Suprapubic skin (tissue), 4 donors: ENCODE results near the gene RAB3GAP1. TPM values are rescaled to one million over a fixed set of nuclear protein-coding genes. Genes with fewer than 3 reads are reported as not detected.

ENCODE experiments used
- DNase-seq, 2 donors: peaks; one replicate each; pipeline ENCODE4 v3.0.0-alpha.2; 2019; ENCODE audit warnings: low spot score in 2 of 2
- H3K27ac ChIP-seq: fragments of 200-600 bp; sonication (generic); one replicate; pipeline ENCODE4 v1.5.1; 2019
- H3K27me3 ChIP-seq: fragments of 200-600 bp; sonication (generic); one replicate; pipeline ENCODE4 v1.5.1; 2019
- H3K36me3 ChIP-seq: fragments of 200-600 bp; sonication (generic); one replicate; pipeline ENCODE4 v1.5.1; 2019
- H3K4me1 ChIP-seq: fragments of 200-600 bp; sonication (generic); one replicate; pipeline ENCODE4 v1.5.1; 2019
- H3K4me3 ChIP-seq: fragments of 200-600 bp; sonication (generic); one replicate; pipeline ENCODE4 v1.5.1; 2019; ENCODE audit warnings: mild to moderate bottlenecking
- H3K9me3 ChIP-seq: fragments of 200-600 bp; sonication (generic); one replicate; pipeline ENCODE4 v1.5.1; 2019
- CTCF ChIP-seq, 2 donors: fragments of 200-600 bp in 1 of 2; fragments of 450-650 bp in 1 of 2; sonication (generic) in 1 of 2; IDR thresholded peaks; one replicate each; pipeline ENCODE4 v1.5.1; 2016 to 2019; ENCODE audit warnings: antibody characterized with exemption in 2 of 2, mild to moderate bottlenecking in 1 of 2, moderate library complexity in 1 of 2
- EP300 ChIP-seq: sonication (generic); formaldehyde crosslinking; IDR thresholded peaks from one replicate; pipeline ENCODE4 v1.6.1; 2017; ENCODE audit warnings: antibody characterized with exemption
- POLR2A ChIP-seq, 2 donors: fragments of 450-650 bp; IDR thresholded peaks; one replicate each; pipeline ENCODE4 v1.6.1; 2017; ENCODE audit warnings: antibody characterized with exemption in 2 of 2, mild to moderate bottlenecking in 2 of 2, moderate library complexity in 2 of 2
- POLR2AphosphoS5 ChIP-seq, 3 donors: sonication (generic); formaldehyde crosslinking; IDR thresholded peaks; one replicate each; pipeline ENCODE4 v1.6.1; 2017; ENCODE audit warnings: antibody characterized with exemption in 3 of 3
- WGBS: methylation state at CpG from one replicate; pipeline ENCODE4 v1.1.5; 2018; 5-methylcytosine and 5-hydroxymethylcytosine counted together
- total RNA-seq, 4 donors: library from RNA; depleted of rRNA; stranded (reverse); fragments of >200 nt; gene quantifications; one replicate each; pipeline ENCODE4 v1.1.0, GENCODE V29; 2016

RAB3GAP1 gene
- total RNA-seq, 4 donors from 2014 or later, result 36.8 to 62.0 (median 52.6) TPM

GRCh38 chr2:135064149-135064548, 12.1 kb downstream of the RAB3GAP1 start:
- Histone ChIP-seq H3K27ac (no peak overlapping the region), H3K27me3 (no peaks in the 10 kb centered on the region), H3K9me3 (no peaks in the 10 kb centered on the region), H3K4me1 (no peaks in the 10 kb centered on the region), H3K4me3 (no peak overlapping the region), H3K36me3 (peaks cover 27% of the 10 kb centered on the region)
- DNase-seq, result no peak
- 96% methylated on average over 2 of the region's 2 CpGs for WGBS
- no peak for TF ChIP-seq CTCF (IDR thresholded peaks at IDR 0.05)
- no peak for TF ChIP-seq EP300
- no peak for TF ChIP-seq POLR2AphosphoS5 (IDR thresholded peaks at IDR 0.05)
- no peak for TF ChIP-seq POLR2A (IDR thresholded peaks at IDR 0.05)

GRCh38 chr2:135066710-135067109, 14.6 kb downstream of the RAB3GAP1 start:
- H3K36me3 ChIP-seq, result peaks cover 11% of the 10 kb centered on the region
- no peaks in the 10 kb centered on the region for H3K4me1 ChIP-seq
- no peaks in the 10 kb centered on the region for H3K9me3 ChIP-seq
- no peak for DNase-seq
- TF ChIP-seq CTCF (IDR thresholded peaks at IDR 0.05), result no peak
- TF ChIP-seq POLR2AphosphoS5 (IDR thresholded peaks at IDR 0.05), result no peak
- no peak for TF ChIP-seq POLR2A (IDR thresholded peaks at IDR 0.05)
- no peak for TF ChIP-seq EP300
- H3K27me3 ChIP-seq, result no peaks in the 10 kb centered on the region
- H3K4me3 ChIP-seq, result no peak overlapping the region
- 74% methylated on average over 1 of the region's 1 CpG for WGBS
- H3K27ac ChIP-seq, result no peak overlapping the region

DNA sequence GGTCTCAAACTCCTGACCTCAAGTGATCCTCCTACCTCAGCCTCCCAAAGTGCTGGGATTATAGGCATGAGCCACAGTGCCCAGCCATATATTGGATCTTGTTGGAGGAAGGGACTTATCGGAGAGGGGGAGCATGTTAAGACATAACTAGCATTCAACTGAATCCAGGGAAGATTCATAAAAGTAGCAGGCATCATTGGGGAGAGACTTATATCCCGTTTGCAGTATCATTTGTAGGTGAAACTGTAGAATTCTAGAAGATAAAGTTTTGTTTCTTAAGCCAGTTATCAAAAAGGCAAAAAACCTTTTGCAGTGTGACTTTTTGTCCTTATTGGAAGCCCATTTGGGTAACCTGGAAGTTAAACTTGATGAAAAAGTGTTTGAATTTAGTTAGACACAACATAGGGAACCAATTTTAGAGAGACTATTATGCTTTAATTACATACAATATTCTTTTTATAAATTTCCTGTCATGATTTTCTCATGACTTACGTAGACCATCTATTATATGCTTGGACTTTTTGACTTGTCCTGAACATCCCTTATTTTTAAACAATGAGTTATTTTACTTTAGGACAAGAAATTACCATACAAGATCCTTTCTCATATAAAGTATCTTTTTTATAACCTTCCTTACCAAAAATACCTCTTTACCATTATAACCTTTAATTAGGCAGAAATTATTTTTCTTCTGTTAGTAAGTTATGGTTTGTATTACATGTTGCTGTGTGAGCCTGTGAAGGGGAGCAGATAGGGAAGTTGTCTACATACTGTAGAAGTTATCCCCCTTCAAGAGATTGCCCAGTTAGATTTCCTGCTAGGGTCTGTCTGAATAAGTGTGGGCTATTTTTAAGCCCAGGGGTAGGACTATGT, 20.3 kb downstream of the RAB3GAP1 start:
- peaks cover 6% of the 10 kb centered on the region for H3K36me3 ChIP-seq
- peaks cover 8% of the 10 kb centered on the region for H3K4me1 ChIP-seq
- no peaks in the 10 kb centered on the region for H3K27me3 ChIP-seq
- no peak overlapping the region for H3K4me3 ChIP-seq
- H3K9me3 ChIP-seq, result no peaks in the 10 kb centered on the region
- over 99% methylated on average over 3 of the region's 3 CpGs for WGBS
- DNase-seq, result no peak
- no peak overlapping the region for H3K27ac ChIP-seq
- TF ChIP-seq EP300 (no peak), CTCF (IDR thresholded peaks at IDR 0.05) (no peak), POLR2AphosphoS5 (IDR thresholded peaks at IDR 0.05) (no peak), POLR2A (IDR thresholded peaks at IDR 0.05) (no peak)

DNA sequence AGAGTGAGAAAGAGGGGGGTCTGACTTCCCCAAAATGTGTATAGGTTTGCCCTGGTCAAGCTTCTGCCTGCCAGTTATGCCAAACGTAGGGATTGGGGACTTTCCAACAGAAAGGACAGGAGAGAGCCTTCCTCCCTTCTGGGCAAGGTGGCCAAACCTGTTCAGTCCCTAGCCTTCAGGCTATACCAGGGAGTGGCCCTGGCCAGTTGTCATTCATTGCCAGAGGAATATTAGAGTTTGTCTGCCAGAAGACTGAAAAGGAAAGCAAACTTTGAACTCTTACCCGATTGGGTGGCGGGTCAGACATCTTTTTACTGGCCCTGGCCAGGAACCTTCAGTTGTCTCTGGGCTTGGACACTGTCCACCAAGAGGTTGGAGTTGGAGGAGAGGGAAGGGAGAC, 22.1 kb downstream of the RAB3GAP1 start:
- TF ChIP-seq POLR2AphosphoS5 (IDR thresholded peaks at IDR 0.05) (no peak), CTCF (IDR thresholded peaks at IDR 0.05) (no peak), POLR2A (IDR thresholded peaks at IDR 0.05) (no peak), EP300 (no peak)
- 73% methylated on average over 3 of the region's 3 CpGs for WGBS
- DNase-seq, result no peak
- no peak overlapping the region for H3K4me3 ChIP-seq
- H3K27ac ChIP-seq, result no peak overlapping the region
- peaks cover 8% of the 10 kb centered on the region for H3K4me1 ChIP-seq
- H3K27me3 ChIP-seq, result no peaks in the 10 kb centered on the region
- peaks cover 12% of the 10 kb centered on the region for H3K36me3 ChIP-seq
- H3K9me3 ChIP-seq, result no peaks in the 10 kb centered on the region

DNA sequence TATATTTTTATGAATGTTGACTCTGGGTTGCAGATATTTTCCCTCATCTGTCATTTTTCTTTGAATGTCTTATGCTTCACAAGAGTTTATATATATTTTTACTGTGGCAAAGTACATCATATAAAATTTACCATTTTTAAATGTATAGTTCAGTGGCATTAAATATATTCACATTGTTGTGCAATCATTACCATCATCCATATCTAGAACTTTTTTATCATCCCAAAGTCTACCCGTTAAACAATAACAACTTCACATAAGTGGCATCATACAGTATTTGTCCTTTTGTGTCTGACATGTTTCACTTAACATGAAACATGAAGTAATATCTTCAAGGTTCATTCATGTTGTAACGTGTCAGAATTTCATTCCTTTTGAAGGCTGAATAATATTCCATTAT, 24.5 kb downstream of the RAB3GAP1 start:
- H3K27me3 ChIP-seq, result no peaks in the 10 kb centered on the region
- peaks cover 8% of the 10 kb centered on the region for H3K4me1 ChIP-seq
- TF ChIP-seq POLR2AphosphoS5 (IDR thresholded peaks at IDR 0.05) (no peak), EP300 (no peak), CTCF (IDR thresholded peaks at IDR 0.05) (no peak), POLR2A (IDR thresholded peaks at IDR 0.05) (no peak)
- 96% methylated on average over 2 of the region's 2 CpGs for WGBS
- no peaks in the 10 kb centered on the region for H3K9me3 ChIP-seq
- no peak overlapping the region for H3K27ac ChIP-seq
- H3K36me3 ChIP-seq, result peaks cover 12% of the 10 kb centered on the region
- no peak overlapping the region for H3K4me3 ChIP-seq
- no peak for DNase-seq
